Dedifferentiated amniotic fluid mesenchymal stem cell (primary cell): ENCODE results near the gene NEGR1.

ENCODE experiments used
- DNase-seq: peaks from one replicate; pipeline ENCODE4 v3.0.0-alpha.2; 2016; ENCODE audit errors: extremely low spot score

NEGR1 gene

DNA sequence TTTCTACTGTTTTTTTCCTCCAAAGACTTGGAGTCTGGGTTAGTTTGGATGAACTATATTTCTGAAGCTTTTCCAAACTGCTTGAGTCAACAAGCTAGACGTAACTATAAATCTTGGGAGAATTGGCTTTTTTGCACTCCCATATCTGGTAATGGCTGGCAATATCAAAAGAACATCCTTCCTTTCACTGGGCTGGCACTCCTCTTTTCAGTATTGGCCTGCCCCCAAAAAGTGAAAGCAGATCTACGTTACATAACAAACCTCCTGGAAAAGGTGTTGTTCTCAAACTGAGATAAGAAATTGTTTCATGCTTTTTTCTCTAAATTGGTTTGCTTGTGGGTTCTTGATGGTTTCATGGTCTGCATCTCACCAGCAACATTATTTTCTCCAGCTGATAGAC is 499.3 kb downstream of the NEGR1 start:
- no peak for DNase-seq

DNA sequence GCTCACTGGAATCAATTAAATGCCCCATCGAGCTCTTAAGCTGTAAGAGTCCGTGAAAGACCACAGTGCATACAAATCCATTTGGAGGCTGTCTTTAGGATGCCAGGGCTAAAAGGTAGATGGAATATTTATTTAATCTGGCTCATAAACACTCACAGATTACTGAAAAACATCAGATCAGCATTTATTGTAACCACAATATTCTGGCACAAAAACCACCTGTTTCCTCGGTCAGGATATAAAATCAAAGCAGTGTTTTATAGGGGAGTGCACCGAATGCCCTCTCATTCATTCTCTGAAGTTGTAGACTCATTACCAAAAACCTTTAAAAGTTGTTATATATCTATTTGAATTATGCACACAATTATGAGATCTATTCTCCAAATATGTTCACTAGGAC is 500.9 kb downstream of the NEGR1 start:
- DNase-seq, result no peak

DNA sequence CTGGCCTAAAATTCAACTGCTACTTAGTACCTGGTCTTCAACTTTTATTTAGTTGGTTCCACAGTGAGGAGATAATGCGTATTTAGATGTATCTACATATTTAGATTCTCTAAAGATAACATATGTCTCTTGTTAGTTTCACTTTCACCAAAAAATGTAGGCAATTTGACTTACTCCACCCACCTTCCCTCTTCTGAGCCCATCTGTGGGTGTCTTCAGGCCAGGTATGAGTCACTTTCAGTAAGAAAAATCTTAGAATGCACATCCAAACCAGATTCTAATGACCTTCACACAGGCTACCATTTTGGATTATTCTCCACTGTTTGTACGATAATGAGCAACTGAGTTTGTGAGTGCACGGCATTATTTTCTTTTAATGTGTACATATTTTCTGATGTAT is 501.7 kb downstream of the NEGR1 start:
- no peak for DNase-seq

DNA sequence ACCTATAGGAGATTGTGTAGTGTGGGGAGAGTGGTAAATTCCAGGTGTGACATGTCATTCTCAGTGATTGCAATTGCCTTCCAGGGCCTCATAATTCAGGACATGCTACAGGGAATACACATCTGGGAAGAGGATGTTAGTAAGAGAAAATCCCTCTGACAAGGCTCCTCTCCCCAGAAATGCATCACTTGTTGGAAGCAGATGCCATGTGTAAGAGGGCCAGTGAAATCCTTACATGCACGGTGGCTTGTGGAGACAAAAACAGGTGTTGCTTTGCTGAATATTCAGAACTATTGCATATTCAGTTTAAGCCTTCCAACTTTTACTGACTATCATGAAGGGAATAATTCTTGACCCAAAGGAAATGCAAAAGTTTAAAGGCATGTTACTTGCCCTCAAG is 503.4 kb downstream of the NEGR1 start:
- DNase-seq, result no peak

DNA sequence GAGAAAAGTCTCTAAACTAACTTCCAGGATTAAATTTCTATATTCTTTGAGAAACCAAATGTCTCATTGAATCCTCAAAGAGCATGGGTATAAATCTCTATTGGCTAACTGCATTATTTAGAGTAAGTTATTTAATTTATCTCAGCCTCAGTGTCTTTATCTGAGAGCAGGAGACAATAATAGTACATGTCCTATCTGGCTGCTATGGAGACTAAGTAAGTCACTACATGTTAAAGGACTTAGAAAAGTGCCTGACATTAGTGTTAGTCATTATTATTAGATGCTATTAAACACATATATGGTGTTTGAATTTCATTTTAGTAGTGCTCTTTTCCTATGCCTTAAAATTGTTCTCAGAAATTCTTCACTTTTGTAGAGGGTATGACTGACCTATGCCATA is 505.2 kb downstream of the NEGR1 start:
- DNase-seq, result no peak

DNA sequence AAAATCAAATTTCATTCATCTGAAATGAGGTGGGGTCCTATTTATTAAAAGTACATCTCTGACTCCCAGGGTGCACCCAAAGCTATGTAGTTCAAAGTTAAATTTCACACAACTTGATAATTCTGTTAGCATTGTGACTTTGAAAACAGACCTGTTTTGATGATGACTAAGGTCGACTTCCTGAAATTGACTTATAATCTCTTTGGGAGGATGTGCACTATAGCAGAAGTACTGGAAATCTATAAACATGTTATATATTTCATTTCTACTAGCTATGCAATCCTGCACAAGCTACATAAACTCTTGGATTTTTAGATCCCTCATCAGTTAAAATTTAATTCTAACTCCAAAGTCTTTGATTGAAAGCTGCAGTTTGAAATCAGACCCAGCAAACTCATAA is 507.6 kb downstream of the NEGR1 start:
- no peak for DNase-seq

DNA sequence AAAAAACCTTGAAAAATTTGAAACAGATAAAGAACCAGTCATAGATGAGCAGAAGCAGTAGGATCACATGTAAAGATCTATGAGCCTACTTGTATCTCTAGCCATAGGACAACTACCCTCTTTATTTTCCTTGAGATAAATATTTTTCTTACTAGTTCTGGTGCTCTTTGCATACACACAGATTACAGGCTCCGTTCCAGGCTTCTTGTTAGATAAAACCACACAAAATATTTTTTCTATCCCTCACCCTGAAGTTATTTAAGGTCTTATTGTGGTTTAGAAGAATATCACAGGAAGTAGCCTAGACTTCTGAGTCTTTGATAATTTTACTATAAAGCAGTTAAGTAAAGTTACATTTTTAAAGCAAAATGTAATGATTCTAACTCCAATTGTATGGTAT is 512.2 kb downstream of the NEGR1 start:
- no peak for DNase-seq

DNA sequence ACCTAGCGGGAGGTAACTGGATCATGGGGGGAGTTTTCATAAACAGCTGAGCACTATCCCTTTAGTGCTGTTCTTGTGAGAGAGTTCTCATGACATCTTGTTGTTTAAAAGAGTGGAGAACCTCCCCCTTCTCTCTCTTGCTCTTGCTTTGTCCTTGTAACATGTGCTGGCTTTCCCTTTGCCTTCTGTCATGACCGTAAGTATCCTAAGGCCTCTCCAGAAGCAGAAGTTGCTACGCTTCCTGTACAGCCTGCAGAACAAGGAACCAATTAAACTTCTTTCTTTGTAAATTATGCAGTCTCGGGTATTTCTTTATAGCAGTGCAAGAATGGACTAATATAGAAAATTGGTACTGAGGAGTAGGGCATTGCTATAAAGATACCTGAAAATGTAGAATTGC is 515.6 kb downstream of the NEGR1 start:
- DNase-seq, result no peak

DNA sequence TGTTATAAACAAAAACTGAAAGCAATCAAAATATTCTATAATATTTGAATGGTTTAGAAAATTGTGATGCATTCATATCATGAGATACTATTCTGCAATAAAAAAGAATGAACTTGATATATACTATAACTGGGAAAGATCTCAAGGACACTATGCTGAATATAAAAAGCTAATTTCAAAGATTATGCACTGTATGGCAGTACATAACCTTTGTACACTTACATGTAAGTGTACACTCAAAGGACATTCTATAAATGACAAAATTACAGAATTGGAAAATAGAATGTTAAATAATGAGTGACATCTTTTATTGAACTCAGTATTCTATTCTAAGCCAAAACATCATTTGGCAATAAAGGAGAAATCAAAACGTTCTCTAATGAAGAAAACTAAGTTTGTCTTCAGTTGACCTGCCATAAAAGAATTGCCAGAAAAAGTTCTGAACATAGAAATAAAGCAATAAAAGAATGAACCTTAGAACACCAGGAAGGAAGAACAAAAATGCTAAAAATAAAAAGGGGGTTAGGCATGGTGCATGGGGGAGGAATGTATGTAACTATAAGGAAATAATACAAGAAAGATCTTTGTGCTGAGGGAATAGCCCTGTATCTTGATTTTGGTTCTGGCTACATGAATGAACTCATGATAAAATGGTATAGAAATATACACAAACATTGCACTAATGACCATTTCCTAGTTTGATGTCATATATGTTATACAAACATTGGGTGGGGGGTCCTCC is 519.7 kb downstream of the NEGR1 start:
- DNase-seq, result no peak

DNA sequence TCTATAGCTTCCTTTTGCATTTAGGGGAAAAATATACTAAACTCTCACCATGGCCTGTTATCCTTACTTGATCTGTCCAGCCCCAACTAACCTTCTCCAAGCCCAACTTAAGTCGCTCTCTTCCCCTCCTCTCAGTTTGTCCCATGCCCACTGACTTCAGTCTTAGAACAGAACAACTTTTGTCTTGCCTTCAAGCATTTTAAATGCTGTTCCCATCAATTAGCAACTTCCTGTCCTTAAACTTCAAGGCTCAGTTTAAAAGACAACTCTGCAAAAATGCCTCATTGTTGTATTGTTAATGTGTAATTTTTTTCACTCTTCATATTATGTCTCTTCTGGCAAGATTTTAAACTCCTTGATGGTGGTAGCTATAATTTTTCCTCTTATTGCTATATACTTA is 526.9 kb downstream of the NEGR1 start:
- DNase-seq, result no peak

DNA sequence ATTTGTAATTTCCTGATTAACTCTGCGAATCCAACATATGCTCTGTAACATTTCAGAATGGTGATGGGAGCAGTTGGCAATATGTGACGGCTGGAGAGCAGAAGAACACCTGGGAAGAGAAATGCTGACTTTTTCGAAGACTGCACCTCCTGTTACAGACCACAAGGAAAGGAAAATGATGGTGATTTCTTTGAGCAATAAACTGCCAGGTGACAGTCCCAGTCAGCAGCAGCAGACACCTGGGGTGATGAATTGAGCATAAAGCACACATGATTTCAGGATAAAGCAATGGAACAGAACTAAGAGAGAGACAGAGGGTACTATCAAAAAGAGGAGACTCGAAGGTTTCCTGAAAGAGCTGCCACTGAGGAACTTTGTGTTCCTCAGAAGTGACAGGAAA is 528.6 kb downstream of the NEGR1 start:
- DNase-seq, result no peak

DNA sequence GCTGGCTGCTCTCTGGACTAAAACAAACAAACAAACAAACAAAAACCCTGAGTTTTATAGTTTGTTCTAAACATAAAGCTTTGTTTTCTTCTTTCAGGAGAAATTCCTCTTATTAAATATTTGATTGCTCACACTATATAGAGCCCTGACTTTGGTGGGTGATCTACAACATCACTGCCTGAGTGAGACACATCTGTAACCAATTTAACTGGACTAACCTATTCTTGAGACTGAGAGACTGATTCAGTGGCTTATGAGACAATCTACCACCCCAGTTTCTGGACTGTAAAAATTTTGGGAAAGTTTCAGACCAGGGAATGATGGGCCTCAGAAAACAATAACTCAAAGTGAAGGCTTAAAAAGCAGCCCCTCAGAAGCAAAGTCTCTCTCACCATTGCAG is 537.0 kb downstream of the NEGR1 start:
- DNase-seq, result no peak

DNA sequence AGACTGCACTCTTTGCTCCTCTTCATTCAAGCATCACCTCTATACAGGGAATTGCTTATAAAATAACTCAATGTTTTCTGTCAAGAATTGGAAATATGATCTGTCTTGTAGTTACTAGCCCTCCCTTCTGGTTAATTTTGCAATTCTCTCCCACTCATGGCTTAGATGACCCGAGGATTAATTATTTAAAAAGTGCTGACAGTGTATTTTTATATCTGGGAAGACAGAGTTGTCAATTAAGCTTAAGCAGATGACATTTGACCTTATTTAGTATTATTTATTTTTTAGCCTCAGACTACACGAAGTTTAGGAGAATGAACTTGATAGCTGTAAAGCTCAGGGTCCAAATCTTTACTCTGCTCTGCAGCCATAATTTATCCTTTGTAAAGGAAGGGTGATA is 538.5 kb downstream of the NEGR1 start:
- DNase-seq, result no peak

DNA sequence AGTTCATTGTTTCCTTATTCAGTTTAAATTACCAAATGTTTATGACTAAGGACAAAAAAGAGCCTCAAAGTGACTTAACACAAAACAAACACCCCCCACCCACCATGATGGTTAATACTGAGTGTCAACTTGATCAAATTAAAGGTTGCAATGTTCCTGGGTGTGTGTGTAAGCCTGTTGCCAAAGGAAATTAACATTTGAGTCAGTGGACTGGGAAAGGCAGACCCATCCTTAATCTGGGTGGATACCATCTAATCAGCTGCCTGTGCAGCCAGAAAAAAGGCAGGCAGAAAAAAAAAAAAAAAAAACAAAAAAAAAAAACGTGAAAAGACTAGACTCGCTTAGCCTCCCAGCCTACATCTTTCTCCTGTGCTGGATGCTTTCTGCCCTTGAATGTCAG is 543.4 kb downstream of the NEGR1 start:
- DNase-seq, result no peak

DNA sequence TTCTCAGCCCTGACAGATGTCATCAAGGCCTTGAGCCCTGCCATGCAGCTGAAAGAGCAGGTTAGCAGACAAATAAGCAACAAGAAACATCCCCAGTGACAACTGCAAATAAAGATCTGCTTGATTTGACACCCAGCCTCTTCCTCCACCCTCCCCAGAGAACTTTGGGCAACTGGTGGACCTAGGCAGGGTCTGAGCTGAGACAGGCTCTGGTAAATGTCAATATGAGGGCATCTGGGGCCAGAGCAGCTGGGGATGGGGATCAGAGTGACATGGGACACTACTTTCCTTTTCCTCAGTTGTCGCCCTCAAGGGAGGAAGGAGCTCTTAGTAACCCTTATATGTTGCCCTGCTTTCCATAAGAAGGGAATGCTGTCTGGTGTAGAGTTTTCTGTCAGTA is 544.1 kb downstream of the NEGR1 start:
- DNase-seq, result no peak

DNA sequence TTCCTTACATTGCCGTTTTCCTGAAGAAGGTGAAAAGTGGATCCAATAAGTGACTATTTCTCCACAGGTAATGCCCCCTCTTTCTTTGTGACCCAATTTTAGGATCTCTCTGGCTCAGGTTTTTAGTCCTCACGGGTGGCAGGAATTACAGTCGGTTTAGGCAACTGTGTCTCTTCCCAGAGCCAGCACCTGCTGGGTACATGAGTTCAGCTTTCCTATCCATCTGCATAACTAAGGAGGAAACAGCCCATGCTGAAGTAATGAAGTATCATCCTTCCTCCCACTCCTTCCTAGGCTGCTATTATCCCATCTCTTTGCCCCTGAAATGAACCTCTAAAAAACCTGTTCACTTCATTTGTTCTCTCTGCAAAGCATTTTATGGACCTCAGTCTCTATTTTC is 544.6 kb downstream of the NEGR1 start:
- DNase-seq, result no peak

DNA sequence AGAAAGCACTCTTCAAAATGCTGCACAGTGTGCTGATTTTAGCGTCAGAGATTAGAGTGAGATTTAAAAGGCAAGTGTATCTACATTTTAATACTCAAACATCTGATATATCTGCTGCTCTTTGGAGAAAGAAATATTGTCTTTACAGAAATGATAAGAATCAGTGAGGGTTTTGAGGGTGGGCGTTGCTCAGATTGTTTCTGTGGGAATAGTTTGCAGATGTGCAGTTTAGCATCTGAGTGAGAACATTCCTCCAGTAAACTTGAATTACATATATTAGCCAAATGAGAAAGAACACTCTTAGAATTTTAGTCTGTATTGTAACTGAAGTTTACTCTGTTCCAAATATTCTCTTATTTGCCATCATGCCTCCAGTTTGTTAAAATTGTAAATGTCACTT is 549.2 kb downstream of the NEGR1 start:
- peak; percentile 14 for DNase-seq

DNA sequence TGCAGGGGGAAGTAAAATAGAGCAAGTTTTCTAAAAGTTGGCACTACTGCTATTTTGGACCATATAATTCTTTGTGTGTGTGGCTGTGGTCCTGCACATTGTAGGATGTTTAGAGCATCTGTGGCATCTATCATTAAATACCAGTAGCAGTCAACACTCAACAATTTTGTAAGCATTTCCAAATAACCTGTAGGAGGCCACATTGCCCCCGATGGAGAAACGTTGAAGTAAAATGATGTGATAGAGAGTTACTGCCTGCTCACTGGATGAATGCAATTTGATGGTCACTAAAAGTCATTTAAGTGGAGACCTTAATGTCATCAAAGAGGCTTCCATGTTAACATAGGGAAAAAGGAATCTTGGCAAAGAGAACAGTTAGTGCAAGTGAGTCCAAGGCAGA is 560.8 kb downstream of the NEGR1 start:
- DNase-seq, result no peak

DNA sequence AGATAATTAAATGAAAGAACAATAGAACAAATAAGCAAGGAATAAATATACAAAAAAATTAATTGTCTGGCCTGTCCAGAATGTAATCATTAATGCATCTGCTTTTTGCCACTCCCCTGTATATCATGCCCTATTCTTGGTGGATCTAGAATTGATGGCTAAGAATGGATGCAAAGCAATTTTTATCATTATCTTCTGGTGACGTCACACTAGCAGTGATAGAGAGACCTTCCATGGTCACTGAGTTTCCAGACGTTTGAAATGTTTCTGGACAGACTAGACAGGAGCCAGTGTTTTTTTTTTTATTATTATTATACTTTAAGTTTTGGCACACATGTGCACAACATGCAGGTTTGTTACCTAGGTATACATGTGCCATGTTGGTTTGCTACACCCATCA is 563.0 kb downstream of the NEGR1 start:
- DNase-seq, result no peak

DNA sequence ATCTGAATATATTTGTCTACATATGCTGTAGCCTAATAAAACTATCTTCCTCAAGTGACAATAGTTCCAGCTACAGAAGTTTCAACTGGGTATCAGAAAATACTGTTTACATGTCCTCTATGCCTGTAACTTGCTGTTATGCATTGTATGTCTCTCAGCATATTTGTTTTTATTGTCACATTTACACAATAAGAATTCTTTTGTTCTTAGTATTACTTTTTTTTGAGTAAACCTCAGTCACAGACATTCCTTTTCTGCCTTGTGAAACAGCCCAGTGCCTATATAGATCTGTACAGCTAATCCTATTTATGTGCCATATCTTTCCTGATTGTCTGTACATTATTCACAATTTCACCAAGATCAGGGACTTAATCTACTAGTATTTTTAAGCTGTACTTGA is 565.2 kb downstream of the NEGR1 start:
- no peak for DNase-seq

DNA sequence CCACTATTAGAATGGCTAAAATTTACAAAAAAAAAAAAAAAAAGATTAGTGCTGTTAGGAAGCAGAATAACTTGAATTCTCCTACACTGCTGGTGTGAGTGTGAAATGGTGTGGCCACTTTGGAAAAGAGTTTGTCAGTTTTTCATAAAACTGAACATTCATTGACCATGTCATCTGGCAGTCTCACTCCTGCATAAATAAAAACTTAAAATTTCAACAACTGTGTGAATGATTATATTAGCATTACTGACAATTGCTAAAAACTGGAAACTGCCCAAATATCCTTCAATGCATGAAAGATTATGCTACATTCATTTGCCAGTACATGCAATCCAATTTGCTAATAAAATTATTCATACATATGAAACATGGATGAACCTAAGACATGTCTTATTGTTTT is 570.9 kb downstream of the NEGR1 start:
- no peak for DNase-seq

DNA sequence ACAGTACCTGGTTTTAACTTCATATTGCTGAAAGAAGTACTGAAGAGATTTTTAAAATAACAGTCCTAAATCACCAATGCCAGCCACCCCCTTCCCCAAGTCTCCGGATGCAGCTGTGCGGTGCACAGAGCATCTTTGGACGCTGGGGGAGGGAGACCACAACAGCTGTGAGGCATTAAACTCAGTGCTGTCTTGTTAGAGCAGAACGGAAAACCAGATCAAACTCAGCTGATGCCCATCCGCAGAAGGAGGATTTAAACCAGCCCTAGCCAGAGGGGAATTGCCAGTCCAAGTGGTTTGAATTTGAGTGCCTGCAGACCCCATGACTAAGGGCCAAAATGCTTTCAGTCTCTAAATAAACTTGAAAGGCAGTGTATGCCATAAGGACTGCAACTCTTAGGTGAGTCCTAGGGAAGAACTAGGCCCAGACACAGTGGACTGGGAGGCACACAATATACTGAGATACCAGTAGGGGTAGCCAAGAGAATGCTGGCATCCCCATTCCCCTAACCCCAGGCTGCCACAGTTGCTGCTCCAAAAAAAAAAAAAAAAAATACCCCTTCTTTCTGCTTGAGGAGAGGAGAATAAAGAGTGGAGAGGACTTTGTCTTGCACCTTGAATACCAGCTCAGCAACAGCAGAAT is 576.2 kb downstream of the NEGR1 start:
- DNase-seq, result no peak

DNA sequence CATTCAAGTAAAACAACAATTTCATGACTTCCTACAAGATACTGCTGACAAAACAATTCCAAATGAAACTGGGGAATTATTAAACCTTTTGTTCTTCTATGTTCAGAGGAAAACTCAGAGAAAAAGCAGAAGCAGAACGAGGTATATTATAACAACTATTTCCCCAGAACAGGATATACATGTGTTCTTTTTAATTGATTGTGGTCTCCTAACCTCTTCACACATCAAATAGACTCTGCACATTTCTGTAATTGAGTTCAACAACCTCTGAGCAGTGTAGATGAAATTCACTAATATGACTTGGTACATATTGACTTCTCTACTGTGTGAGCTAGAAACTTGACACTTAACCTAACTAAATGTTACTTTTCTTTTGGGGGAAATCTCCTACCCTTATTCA is 584.2 kb downstream of the NEGR1 start:
- DNase-seq, result no peak

DNA sequence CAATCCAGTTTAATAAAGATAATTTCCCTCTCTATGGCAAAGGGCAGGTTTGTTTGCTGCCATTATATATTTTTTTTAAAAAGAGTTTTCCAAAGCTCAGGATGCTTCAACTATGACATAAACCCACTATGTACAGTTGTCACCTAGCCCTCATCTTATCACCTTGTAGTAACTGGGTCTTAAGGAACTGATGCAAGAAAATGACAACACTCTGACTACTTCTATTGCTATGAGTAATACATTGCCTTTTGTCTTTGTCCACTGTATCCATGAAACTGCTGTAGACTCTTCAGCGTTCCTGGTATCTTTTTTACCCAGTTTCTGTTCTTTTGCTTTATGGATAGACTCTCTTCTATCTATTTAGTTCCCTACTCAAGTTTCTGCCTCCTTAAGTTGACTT is 586.5 kb downstream of the NEGR1 start:
- peak; percentile 17 for DNase-seq
